AG09309 (cell line): ENCODE measurements around the gene STX18.

Experiments
- DNase-seq: peaks from one replicate; pipeline ENCODE4 v3.0.0-alpha.2; 2010; ENCODE audit warnings: low read depth
- H3K4me3 ChIP-seq: 2 replicates; pipeline ENCODE4 v1.5.1; 2011; ENCODE audit warnings: mild to moderate bottlenecking, low read depth, low read length, moderate library complexity; ENCODE audit not compliant: control insufficient read depth
- CTCF ChIP-seq: IDR thresholded peaks from 2 replicates; pipeline ENCODE4 v1.5.1; 2011; ENCODE audit warnings: mild to moderate bottlenecking, low read depth, low read length, inconsistent platforms; ENCODE audit not compliant: insufficient read depth, control insufficient read depth; ENCODE audit errors: missing control alignments

The STX18 gene

GRCh38 chr4:4408132-4408523, 133.7 kb downstream of the STX18 start:
- TF ChIP-seq CTCF, result no peak
- no peak for DNase-seq
- no peak overlapping the region for H3K4me3 ChIP-seq

- DNase-seq, result no peak
- no peak overlapping the region for H3K4me3 ChIP-seq
- no peak for TF ChIP-seq CTCF
These were observed 134.3 kb downstream of the STX18 start for GRCh38 chr4:4407299-4408131.

GRCh38 chr4:4406455-4407298, 135.2 kb downstream of the STX18 start:
- no peak for DNase-seq
- TF ChIP-seq CTCF, result no peak
- no peak overlapping the region for H3K4me3 ChIP-seq

GRCh38 chr4:4405358-4405962, 136.4 kb downstream of the STX18 start:
- H3K4me3 ChIP-seq, result no peak overlapping the region
- no peak for DNase-seq
- no peak for TF ChIP-seq CTCF

- no peak for TF ChIP-seq CTCF
- H3K4me3 ChIP-seq, result no peak overlapping the region
- DNase-seq, result no peak
These were observed 138.9 kb downstream of the STX18 start for GRCh38 chr4:4402966-4403365.

- no peak overlapping the region for H3K4me3 ChIP-seq
- TF ChIP-seq CTCF, result no peak
- no peak for DNase-seq
These were observed 140.8 kb downstream of the STX18 start for GRCh38 chr4:4401036-4401435.
